ENCODE measurements around the gene SLC37A1.
"Not testable (repeated sequence)": the region's sequence is repeated elsewhere in the genome, so short reads cannot be mapped to it uniquely, and the experiment has no call there.

SLC37A1 gene

DNA sequence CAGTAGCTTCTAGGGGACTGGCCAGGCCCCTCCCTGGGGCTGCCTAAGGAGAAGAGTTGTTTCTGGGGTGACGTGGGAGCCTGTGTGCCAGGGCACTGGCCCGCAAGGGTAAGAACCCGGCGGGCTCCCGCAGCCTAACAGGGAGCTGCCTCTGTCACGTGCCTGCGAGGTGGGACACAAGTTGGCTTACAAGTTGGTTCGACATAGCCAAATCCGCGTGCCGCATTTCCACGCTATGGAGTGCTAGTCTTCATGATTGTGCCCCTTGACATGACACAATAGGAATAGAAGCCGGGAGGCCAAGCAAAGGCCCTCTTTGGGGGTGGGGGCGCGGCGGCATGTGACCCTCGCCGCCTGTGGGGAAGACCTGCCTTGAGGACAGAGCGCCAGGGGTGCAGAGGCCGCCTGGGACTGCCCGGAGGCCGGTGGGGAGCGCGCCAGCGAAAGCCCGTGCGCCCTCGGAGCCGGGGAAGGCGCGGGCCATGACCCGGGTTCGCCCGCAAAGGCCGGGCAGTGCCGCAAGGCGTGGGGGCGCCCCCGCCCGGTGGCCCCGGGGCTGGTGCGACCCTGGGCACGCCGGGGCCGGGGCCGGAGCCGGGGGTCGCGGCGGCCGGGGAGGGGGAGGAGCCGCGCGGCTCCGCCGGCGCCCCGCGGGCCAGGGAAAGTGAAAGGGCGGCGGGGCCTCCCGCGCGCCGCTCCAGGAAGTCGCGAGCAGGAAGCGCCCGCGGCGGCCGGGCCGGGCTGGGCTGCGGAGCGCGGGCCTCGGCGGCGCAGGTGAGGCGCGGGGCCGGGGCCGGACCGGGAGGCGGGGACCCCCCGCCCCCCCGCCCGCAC, at the start of gene SLC37A1:
Gene SLC37A1 (plus strand): TSS at position 702 of the 834 bp plus-strand sequence. CDS start 4,603 bp downstream, outside the sequence.
- no peak for DNase-seq (ENCODE audit: low read depth in 2 of 2)

DNA sequence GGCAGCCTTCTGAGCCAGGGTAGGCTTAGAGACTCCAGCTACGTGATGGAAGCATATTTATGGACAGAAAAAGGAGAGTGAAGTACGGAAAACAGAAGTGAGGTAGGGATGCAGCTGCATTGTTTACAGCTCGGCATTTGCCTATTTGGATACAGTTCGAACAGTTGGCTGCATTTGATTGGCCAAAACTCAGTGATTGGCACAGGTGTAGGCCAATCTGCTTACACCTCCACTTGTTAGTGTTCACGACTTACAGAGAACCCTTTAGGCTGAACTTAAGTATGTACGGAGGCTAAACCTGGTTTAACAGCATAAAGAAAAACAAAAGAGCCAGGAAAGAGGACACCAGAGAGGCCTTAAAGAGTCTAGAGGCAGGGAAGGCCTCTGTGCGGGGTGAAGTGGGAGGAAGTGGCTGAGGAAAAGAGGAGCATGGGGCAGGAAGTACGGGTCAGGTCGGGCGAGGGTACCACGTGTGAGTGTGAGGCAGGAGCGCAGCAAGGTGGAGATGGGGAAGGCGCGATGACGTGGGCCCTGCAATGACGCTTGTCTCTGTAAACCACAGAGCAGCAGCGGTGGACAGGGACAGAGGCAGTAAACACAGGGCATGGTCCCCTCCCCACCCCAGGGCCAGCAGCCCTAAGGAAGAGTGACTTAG, 49.7 kb upstream of the SLC37A1 start:
- peak; percentile 37 to 44 for DNase-seq (ENCODE audit: low read depth in 2 of 2)

DNA sequence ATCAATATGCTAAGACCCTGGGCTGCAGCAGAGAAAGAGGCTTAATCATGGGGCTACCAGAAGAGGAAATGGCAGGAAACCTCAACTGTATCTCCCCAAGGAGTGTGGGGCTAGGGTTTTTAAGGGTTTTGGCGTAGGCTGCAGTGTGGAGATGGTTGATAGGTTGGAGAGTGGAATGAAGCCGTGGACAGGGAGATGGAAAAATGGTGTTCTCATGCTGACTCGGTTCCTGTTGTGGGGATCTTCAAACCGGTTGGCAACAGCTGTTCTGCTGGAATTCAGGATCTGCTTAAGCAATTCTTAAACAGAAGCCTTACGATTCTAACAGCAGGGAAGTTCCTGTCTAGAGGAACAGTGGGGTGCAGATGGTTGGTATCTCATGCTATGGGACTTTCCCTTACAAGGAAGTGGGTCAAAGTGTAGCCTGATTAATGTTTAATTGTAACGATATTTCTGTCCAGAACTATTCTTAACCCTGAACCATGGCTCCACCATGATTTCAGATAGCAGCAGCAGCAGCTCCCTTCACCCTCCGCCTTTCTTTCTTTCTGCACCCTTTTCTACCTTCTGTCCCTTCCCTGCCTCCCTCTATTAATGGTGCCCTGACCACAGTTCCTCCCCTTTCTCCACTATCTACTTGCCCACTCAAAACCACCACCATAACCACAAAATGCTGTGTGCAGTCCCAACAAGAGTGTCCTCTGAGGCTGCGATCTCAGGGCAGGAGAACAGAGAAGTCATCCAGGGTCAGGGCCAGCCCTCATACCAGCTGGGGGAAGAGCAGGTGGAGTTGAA, 48.4 kb upstream of the SLC37A1 start:
- no peak for DNase-seq (ENCODE audit: low read depth in 2 of 2)

DNA sequence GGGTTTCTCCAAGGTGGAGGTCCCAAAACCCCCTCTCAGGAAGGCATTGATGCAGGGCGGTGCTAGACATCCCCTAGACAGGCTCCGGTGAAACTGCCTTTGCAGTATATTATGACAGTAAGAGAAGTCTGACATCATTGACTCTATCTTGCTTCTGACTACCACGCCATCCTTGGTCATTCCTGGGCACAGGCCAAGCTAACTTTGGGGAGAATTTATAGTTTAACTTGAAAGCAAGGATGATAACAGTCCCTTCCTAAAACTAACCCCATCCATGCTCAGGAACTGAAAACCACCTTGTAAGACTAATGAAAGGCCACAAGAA, 47.9 kb upstream of the SLC37A1 start:
- no peak for DNase-seq (ENCODE audit: low read depth in 2 of 2)

DNA sequence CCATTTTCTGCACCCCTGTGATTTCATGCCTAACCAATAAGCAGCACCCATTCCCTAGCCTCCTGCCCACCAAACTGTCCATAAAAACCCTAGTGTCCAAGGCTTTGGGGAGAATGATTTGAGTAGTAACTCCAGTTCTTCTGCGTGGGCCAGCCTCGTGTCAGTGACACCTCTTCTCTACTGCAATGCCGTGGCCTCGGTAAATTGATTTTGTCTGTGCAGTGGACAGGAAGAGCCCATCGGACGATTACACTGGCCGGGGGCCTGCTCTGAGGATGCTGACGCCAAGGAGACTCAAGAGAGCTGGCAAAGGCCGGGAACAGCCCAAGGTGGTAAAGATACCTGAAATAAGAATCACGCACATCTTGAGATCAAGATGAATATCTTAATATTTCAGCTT, 47.0 kb upstream of the SLC37A1 start:
- DNase-seq (ENCODE audit: low read depth in 2 of 2) = no peak

DNA sequence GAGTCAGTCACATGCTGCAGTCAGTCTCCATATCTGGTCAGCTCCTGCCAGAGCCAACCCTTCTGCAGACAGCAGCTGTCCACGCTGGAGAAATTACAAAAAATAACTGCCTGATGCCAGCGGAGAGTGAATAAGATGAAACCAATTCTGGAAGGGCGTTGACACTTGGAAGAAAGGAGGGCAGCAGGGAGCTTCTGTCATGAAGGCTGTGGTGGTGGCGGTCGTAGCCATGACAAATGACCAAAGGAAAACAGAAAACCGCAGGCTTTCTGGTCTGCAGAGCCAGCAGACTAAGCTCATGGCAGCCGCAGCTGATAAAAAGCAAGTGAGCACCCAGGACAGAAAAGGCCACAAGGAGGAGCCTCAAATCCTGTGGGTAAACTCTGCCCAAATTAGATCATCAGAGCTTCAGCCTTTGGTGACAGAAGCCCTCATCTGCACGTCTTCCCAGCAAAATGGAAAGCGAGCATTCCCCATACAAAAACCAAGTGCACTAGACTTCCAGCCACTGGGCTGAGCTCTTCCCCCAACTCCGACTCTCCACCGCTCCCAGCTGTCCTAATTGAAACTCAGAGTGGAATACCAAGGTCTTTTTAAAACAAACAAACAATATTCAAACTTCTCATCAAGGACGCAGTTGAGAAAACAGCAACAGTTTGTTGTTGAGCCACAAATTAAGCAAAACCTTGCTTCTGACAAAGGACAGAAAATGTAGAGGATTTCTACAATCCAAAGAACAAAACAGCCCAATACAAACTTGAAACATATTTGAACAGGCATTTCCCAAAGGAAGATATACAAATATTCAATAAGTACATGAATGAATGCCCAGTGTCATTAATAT, 46.3 kb upstream of the SLC37A1 start:
- no peak for DNase-seq (ENCODE audit: low read depth in 2 of 2)

DNA sequence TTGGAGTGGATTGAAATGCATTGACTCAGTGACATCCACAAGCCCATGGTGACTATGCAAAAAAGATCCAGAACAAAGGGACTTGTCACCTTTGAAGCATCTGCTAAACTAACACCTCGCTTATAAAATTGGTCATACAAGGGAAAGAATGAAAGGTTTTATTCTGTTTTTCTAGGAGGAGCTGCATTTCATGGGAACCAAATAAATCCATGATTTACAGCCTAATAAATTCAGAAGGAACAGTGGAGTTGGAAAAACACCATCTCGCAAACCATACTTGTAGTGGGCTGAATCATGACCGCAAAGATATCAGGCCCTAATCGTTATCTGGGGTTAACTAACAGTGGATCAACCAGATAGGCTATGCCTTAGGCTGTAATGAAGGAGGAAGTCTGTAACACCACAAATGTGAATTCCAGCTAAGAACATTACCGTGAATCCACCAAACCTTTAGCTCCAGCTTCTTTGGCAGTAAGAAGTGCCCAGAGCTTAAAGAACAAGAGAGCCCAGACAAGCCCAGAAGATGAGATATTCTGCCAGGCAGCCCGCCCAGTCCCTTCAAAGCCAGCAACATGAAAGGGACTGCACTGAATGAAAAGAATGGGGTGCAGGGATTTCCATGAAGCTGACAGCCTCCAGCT, 45.0 kb upstream of the SLC37A1 start:
- no peak for DNase-seq (ENCODE audit: low read depth in 2 of 2)

DNA sequence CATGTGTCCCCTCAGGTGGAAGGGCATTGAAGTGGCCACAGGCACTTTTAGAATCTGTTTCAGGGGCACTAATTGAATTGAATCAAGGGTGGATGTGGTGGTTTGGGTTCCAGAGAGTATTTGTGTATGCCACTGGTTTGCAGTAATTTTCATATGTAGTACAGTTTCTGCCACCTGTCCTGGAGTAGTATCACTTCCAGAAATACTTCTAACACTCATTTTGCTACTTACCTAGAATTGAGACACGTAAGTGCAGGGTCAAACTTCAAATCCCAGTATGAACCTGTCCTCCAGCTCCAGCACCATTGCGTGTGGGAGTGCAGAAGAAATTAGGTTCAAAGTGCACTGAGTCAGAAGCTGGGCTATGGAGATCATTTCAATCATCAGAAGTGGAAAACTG, 44.4 kb upstream of the SLC37A1 start:
- no peak for DNase-seq (ENCODE audit: low read depth in 2 of 2)

DNA sequence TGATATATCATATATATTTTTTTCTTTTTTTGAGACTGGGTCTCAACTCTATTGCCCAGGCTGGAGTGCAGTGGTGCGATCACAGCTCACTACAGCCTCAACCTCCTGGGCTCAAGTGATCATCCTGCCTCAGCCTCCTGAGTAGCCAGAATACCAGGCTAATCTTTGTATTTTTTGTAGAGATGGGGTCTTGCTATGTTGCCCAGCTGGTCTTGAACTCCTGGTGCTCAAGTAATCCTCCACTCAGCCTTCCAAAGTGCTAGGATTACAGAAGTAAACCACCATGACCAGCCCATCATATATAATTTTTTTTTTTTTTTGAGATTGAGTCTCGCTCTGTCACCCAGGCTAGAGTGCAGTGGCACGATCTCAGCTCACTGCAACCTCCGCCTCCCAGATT, 43.9 kb upstream of the SLC37A1 start:
- not testable (repeated sequence) for DNase-seq (ENCODE audit: low read depth in 2 of 2)

DNA sequence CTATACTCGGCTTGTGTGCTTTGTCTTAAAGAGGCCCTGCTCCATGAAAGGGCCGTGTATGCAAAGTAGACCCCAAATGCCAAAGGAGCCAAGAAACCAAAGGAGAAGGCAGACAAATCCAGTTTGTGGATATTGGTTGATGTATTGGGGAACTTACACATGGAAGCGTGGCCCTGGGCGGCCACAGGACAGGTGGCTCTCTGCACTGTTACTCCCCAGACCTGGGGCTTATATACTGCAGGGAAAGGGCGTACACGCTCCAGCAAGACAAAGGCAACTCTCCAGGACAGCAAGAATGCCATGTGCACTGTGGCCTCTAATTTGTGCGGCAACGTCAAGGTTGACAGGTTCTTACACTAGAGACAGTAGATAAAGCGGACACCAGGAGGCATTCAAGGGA, 42.4 kb upstream of the SLC37A1 start:
- DNase-seq (ENCODE audit: low read depth in 2 of 2) = no peak

DNA sequence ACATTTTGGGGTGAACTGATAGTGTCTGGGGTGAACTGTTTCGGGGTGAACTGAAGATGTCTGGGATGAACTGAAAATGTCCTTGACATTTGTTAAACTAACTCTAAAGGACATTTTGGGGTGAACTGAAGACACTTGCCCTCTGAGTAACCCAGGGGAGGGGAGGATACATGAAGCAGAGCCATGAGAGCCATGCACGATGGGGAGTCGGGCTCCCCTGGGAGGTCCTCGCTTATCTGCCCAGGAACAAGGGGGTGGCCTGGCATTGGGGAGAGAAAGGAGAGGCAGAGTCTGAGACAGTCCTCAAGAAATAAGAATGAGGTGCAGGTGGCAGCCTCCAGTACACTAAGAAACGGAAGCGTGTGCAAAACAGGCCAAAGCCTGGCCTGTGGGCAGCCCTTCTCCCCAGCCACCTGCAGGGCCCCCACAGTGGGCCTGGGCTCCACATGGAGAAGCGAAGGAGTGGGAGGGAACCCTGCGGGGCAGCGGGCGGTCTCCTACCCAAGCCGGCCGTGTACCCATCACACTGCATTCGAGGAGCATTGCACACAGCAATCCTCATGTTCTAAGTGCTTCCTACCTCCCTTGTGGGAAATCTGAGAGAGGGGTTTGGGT, 41.8 kb upstream of the SLC37A1 start:
- no peak for DNase-seq (ENCODE audit: low read depth in 2 of 2)

DNA sequence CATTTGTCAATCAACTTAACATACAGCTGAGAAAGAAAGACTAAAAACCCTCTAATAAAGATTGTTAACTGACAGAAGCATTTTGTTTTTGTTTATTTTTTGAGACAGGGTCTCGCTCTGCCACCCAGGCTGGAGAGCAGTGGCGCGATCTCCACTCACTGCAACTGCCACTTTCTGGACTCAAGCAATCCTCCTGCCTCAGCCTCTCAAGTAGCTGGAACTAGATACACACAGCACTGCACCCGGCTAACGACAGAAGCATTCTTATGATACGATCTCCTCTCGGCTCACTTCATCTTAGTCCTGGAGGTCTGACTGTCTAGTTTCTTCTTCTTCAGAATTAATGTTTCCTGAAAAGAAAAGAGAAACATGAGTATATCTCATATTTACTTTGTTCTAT, 41.1 kb upstream of the SLC37A1 start:
- DNase-seq (ENCODE audit: low read depth in 2 of 2) = no peak

DNA sequence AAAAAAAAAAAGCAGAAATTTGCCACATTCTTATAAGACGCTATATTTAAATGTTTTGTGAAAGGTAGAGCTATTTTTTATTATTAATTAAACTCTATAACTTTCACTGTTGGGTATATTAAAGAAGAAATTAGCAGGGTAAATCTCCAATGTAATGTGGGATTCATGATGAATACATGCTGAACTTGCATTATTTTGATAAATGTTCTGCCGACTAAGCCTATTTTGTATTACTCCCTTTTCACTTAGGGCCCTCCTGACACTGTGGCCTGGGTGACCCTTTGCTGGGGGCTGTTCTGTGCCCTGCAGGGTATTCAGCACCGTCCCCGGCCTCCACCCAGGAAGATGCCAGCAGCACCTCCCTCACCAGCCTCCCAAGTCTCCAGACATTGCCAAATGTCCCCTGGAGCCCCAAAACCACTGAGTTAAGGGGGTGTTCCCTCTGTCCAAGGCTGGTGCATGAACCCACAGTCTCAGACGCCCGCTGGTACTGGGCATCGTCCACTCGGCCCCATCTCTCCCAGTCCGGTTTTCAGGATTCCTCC, 40.1 kb upstream of the SLC37A1 start:
- DNase-seq (ENCODE audit: low read depth in 2 of 2) = no peak

DNA sequence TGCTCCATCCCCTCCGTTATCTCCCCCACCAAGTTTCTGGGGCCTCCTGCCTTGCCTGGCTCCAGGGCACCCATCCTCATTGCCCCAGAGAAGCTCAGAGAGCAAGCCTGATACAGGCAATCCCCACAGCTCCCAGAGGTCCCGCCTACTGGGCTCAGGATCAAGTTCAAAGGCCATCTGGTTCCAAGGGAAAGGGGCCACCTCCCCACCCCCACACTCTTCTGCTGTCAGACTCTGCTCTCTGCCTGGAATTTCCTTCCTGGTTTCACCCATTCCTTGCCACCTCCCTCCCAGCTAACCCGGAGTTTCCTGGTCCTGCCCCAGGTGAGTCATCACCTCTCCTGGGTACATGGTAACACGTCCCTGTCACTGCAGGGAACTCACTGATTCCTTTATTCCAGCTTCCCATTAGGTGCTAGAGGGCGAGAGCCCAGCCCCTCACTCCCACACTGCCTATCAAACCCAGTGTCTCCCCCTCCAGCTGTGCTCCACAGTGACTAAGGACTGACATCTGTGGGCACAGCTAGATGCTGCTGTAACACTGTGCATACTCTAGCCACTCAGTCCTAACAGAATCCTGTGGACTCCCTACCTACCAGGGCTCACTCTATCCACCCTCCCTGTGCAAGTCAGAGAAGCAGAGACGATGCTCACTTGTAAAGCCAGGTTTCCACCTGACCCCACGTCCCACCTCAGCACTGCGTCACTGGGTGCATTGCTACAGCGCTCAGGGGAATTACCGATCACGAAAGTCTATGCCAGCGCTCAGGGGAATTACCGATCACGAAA, 39.4 kb upstream of the SLC37A1 start:
- no peak for DNase-seq (ENCODE audit: low read depth in 2 of 2)

DNA sequence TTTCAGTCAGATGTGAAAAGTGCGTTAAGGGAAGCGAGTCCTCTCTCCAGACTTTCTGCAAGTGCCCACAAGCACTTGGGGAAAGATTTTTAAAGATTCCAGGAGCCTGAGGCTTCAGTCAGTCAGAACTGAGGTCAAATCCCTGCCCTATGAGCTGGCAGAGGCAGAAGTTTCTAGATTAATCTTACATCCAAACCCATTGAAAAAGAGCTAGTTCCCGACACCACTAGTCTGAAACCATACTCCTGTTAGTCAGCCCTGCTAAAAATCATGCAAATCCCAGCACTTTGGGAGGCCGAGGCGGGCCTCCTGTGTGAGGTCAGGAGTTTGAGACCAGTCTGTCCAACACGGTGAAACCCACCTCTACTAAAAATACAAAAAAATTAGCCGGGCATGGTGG, 38.6 kb upstream of the SLC37A1 start:
- no peak for DNase-seq (ENCODE audit: low read depth in 2 of 2)

DNA sequence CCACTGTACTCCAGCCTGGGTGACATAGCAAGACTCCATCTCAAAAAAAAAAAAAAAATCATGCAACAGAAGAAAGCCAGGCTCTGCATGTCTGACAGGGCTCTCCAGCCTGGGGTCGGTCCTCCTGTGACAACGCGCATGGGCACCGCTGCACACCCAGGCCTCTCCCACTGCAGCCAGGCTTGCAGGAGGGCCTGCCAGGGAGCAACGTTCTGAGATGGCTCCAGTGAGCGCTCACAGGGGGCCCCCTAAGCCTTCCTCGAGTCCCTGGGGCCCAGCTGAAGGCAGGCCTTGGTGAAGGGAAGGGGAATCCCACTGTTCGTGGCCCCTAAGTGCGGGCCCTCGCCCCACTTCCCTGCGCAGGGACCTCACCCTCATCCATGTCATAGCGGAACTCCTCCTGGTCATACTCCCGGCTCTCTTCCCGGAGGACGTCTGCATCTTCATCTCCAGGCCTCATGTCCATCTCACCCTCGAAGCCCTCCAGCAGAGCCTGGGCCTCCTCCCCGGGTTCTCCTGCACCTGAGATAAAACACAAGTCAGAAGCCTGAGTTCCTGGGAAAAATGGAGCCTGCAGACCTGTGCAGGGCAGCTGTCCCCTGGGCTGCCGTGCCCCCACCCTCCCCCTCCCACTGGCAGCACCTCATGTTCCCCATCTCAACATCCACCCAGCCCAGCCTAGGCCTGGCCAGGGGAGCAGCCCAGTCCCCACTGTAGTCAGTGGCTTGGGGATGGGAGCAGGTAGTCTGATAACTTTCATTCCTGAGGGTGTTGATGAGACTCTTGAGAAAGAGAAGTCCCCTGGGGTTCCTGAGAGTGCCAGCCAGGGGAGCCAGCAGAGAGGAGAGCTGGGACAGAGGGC, 37.9 kb upstream of the SLC37A1 start:
- no peak for DNase-seq (ENCODE audit: low read depth in 2 of 2)

DNA sequence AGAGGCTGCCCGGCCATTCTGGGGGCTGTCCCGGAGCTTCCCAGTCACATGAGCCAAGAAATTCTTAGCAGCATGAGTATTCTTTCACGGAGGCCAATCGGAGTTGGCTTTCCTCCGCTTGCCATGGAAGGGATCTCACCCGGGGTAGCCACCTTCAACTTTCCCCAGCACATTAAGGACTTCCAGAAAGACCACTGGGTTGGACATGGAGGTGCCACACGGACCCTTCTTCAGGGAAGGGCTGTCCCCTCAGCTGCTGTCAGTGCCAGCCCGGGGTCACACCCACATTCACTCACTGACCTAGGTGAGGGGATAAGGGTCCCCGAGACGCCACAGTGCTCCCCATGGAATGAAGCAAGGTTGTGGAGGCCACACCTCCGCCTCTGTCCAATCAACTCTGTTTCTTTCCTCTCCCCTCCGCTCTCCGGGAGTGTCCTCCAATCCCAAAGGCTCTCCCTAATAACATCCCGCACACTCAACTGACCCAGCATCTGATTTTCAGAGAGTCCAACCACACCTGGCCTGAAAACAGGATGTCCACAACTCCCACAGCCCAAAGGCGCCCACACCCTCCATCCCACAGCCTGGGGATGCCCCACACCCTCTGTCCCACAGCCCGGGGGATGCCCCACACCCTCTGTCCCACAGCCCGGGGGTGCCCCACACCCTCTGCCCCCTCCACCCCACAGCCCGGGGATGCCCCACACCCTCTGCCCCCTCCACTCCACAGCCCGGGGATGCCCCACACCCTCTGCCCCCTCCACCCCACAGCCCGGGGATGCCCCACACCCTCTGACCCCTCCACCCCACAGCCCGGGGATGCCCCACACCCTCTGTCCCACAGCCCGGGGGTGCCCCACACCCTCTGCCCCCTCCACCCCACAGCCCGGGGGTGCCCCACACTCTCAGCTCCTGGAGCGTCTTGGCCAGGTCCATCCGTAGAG, 37.0 kb upstream of the SLC37A1 start:
- no peak for DNase-seq (ENCODE audit: low read depth in 2 of 2)

DNA sequence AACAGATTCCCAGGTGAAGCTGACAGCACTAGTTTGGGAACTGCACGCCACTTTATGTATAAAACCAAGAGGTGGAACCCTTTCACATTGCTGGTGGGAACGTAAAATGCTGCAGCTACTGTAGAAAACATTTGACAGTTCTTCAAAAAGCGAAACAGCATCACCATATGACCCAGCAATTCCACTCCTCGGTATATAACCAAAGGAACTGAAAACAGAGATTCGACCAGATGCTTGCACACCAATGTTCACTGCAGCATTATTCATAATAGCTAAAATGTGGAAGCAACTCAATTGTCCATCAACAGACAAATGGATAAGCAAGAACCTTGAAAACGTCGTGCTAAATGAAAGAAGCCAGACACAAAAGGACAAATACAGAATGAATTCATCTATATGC, 35.1 kb upstream of the SLC37A1 start:
- DNase-seq (ENCODE audit: low read depth in 2 of 2) = no peak

Data from stimulated activated CD8-positive, alpha-beta memory T cell treated with anti-CD3 and anti-CD28 coated beads, Interleukin-7, amount 100 ng/mL, for 1 hour (primary cell).